GM12875 (cell line): ENCODE data around the gene SRSF2.

Experiments used
- H3K4me3 ChIP-seq: one replicate; pipeline ENCODE4 v1.5.1; 2011; ENCODE audit warnings: low read depth, low read length, control low read depth
- TF ChIP-seq, protein P1 (sequence below): IDR thresholded peaks from 2 replicates; pipeline ENCODE4 v1.5.1; 2011; ENCODE audit warnings: low read depth, mild to moderate bottlenecking, control low read depth, inconsistent platforms, low read length, moderate library complexity, borderline replicate concordance; ENCODE audit not compliant: insufficient read depth

The SRSF2 gene

DNA sequence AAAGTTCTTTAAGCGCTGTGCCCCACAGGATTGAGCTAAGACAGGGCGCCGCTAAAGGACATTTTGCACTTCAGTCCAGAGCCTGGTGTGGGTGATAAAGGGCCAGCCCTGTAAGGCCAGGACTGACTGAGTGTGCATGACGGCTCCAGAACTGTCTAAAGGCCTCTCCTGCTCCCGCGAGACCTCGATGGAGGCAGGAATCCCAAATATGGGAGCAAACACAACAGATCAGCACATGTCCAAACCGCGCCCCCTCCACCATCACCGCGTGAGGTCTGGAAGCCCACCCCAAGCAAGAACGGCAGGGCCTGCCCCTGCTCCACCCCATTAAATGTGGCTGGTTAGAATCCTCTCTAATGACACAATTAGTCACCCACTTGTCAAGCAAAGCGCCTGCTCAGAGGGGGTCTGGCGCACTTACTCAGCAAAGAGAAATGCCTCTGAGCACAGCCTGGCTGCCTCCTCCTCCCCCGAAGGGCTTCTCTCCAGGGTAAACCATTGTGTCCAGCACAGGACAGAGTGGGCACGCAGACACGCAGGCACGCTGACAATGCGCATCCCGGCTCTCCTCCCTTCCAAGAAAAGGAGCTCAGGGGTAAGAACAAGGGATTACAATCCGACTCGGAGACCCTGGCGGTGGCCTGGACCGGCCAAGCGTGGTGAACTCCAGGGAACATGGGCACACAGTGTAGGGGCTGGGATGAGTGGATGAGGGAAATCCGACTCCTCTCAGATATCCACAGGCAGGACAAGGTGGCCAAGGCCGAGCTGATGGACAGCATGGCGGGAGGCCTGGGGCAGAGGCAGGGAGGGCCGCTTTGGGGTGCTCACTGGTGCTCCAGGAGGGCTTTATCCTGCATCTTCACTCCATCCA, 27.8 kb downstream of the SRSF2 start:
- TF ChIP-seq, protein P1, sequence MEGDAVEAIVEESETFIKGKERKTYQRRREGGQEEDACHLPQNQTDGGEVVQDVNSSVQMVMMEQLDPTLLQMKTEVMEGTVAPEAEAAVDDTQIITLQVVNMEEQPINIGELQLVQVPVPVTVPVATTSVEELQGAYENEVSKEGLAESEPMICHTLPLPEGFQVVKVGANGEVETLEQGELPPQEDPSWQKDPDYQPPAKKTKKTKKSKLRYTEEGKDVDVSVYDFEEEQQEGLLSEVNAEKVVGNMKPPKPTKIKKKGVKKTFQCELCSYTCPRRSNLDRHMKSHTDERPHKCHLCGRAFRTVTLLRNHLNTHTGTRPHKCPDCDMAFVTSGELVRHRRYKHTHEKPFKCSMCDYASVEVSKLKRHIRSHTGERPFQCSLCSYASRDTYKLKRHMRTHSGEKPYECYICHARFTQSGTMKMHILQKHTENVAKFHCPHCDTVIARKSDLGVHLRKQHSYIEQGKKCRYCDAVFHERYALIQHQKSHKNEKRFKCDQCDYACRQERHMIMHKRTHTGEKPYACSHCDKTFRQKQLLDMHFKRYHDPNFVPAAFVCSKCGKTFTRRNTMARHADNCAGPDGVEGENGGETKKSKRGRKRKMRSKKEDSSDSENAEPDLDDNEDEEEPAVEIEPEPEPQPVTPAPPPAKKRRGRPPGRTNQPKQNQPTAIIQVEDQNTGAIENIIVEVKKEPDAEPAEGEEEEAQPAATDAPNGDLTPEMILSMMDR, result no peak
- no peak overlapping the region for H3K4me3 ChIP-seq

DNA sequence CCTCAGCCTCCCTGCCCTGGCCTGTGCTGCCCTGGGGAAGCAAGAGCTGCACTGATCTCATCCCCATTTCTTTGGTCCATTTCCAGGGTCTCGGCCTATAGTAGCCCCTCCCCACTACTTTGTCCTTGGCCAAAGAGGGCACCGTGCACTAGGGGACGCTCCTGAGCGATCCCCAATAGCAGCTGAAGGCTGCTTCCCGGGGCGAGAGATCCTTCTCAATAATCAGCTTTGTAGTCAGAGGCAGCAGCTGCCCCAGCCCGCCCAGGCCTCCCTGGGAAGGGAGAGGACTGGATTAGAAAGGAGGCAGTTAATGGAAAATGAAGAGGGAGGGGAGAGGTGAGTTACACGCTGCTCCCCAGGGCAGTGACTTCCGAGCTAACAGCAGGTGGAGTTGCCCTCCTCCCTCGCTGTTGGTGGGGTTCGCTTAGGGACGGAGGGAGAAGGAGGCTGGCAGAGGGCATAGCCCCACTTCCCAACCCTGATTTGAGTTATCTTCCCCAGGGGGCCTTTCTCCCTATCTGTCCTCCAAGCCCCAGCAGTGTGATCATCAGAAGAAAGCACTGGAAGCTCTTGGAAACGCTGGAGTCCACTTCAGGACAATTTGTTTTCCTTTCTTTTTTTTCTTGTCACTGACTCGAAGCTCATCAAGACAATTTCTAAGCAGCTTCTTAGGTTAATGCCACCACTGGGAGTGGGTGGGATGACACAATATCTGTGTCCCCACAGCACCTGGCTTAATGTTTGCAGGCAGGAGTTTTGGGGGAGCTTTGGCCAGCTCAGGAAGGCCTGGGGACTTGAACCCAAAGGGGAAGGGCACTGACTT, 28.9 kb downstream of the SRSF2 start:
- no peak overlapping the region for H3K4me3 ChIP-seq
- TF ChIP-seq, protein P1, result no peak

DNA sequence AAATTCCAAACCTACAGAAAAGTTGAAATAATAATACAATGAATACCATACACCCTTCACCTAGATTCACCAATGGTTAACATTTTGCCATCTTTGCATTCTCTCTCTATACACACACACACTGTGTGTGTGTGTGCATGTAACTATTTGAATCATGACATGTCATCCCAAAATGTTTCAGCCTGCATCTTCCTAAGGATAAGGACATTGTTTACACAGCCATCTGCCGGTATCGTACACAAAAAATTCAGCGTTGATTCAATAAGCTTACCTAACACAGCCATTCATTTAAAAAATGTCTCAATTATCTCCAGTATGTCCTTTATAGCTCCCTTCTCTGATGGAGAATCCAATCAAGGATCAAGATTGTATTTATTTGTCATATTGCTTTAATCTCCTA, 30.3 kb downstream of the SRSF2 start:
- H3K4me3 ChIP-seq, result no peak overlapping the region
- TF ChIP-seq, protein P1, result no peak

DNA sequence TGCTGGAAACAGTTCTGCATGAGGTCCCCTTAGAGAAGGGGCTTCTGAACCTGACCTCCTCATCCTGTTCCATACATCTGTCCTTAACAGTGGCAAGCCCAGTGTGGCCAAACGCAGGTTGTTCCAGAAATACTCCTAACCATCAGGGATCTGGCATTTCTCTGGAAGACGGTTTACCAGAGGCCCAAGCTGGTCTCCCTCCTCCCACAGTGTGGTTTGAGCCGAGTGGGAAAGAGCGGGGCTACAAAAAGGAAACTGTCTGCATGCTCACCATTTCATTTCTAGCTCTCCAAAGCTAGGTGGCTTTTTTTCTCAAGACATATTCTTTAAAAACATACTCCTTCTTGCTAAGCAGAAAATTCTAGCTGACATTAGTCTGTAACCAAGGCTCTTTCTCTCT, 32.3 kb downstream of the SRSF2 start:
- TF ChIP-seq, protein P1, result no peak
- H3K4me3 ChIP-seq, result no peak overlapping the region

DNA sequence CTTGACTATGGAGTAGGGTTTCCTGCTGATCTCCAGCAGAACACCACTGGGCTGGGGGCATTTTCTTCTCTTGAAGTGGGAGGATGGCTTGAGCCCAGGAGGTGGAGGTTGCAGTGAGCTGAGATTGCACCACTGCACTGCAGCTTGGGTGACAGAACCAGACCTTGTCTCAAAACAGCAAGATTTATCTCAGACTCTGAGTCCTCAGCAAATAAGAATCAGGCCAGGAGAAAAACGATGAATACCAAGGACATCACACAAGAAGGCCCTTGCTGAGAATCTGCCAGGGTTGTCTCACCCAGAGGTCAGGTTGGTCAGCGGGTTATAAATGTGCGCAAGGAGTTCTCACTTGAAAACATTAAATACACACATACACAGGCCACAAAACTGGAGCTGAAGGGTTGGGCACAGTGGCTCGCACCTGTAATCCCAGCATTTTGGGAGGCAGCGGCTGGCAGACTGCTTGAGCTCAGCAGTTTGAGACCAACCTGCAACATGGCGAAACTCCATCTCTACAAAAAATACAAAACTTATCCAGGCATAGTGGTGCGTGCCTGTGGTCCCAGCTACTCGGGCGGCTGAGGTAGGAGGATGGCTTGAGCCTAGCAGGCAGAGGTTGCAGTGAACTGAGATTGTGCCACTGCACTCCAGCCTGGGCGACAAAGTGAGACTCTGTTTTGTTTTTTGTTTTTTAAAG, 34.0 kb downstream of the SRSF2 start:
- TF ChIP-seq, protein P1, result no peak
- no peak overlapping the region for H3K4me3 ChIP-seq

DNA sequence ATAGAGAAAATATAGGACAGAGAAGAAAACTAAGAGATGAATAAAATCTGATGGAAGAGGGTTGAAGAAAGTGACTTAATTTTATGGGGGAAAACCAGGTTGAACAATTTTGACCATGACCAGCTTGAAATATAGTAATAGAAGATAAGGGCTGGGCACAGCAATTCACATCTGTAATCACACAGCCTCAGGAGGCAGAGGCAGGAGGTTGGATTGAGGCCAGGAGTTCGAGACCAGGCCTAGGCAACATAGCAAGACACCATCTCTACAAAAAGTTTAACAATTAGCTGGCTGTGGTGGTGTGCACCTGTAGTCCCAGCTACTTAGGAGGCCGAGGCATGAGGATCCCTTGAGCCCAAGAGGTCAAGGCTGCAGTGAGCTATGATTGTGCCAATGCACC, 35.1 kb downstream of the SRSF2 start:
- TF ChIP-seq, protein P1, result no peak
- H3K4me3 ChIP-seq, result no peak overlapping the region
